Common myeloid progenitor, CD34-positive (primary cell): ENCODE data around the gene PRPF8.

Source experiments
- CTCF ChIA-PET: fragments of 350-600 bp; sonication (Branson Sonifier 250); formaldehyde crosslinking; loops from one replicate; lab custom pipeline; 2021; ENCODE audit warnings: antibody characterized with exemption; lab: Charles Lee
- POLR2A ChIA-PET: fragments of 350-600 bp; sonication (Branson Sonifier 250); formaldehyde crosslinking; loops from one replicate; lab custom pipeline; 2021; ENCODE audit warnings: antibody characterized with exemption; lab: Charles Lee
- DNase-seq, 3 donors: peaks; one replicate each; pipeline versions ENCODE4 v3.0.0 to v3.0.0-alpha.2; 2013
- H3K27ac ChIP-seq, 2 experiments: 1 replicate in 1 of 2; 2 replicates in 1 of 2; pipeline ENCODE4 v1.7.0; 2013; ENCODE audit warnings: inconsistent platforms in 2 of 2, low read length in 2 of 2, mild to moderate bottlenecking in 2 of 2, low read depth in 1 of 2, moderate library complexity in 1 of 2; ENCODE audit not compliant: severe bottlenecking in 2 of 2, insufficient read depth in 1 of 2, poor library complexity in 1 of 2
- H3K27me3 ChIP-seq, 5 experiments: replicated peaks in 2 of 5; 1 replicate in 3 of 5; 2 replicates in 2 of 5; pipeline versions ENCODE4 v1.6.1 to v1.7.0; 2013; ENCODE audit warnings: low read length in 4 of 5, mild to moderate bottlenecking in 2 of 5, moderate library complexity in 2 of 5, inconsistent platforms in 1 of 5; ENCODE audit not compliant: insufficient read depth in 5 of 5, control insufficient read depth in 4 of 5
- H3K36me3 ChIP-seq, 4 experiments: 1 replicate in 2 of 4; 2 replicates in 2 of 4; pipeline versions ENCODE4 v1.6.1 to v1.7.0; 2013; ENCODE audit warnings: low read length in 3 of 4, control low read depth in 1 of 4, mild to moderate bottlenecking in 1 of 4; ENCODE audit not compliant: control insufficient read depth in 4 of 4, insufficient read depth in 4 of 4
- H3K4me1 ChIP-seq, 4 experiments: 1 replicate in 3 of 4; 2 replicates in 1 of 4; pipeline versions ENCODE4 v1.6.1 to v1.7.1; 2013; ENCODE audit warnings: low read length in 3 of 4, mild to moderate bottlenecking in 3 of 4, control low read depth in 1 of 4, inconsistent platforms in 1 of 4, moderate library complexity in 1 of 4; ENCODE audit not compliant: control insufficient read depth in 4 of 4, insufficient read depth in 4 of 4; ENCODE audit errors: control extremely low read depth in 1 of 4
- H3K4me3 ChIP-seq, 7 experiments: 1 replicate in 4 of 7; 2 replicates in 3 of 7; pipeline versions ENCODE4 v1.5.1 to v1.7.0; 2013; ENCODE audit warnings: mild to moderate bottlenecking in 7 of 7, low read length in 6 of 7, moderate library complexity in 6 of 7, inconsistent platforms in 2 of 7, low read depth in 2 of 7, control low read depth in 1 of 7; ENCODE audit not compliant: insufficient read depth in 4 of 7, control insufficient read depth in 1 of 7; ENCODE audit errors: extremely low read depth in 1 of 7
- H3K9me3 ChIP-seq, 5 experiments: 1 replicate in 4 of 5; 2 replicates in 1 of 5; pipeline versions ENCODE4 v1.6.1 to v1.7.1; 2013; ENCODE audit warnings: low read length in 4 of 5, mild to moderate bottlenecking in 2 of 5, inconsistent platforms in 1 of 5, low read depth in 1 of 5, moderate library complexity in 1 of 5; ENCODE audit not compliant: control insufficient read depth in 4 of 5, insufficient read depth in 2 of 5; ENCODE audit errors: control extremely low read depth in 1 of 5
- WGBS: methylation state at CpG from one replicate; pipeline ENCODE4 v1.1.5; 2013; ENCODE audit not compliant: insufficient coverage; 5-methylcytosine and 5-hydroxymethylcytosine counted together

Gene PRPF8

DNA sequence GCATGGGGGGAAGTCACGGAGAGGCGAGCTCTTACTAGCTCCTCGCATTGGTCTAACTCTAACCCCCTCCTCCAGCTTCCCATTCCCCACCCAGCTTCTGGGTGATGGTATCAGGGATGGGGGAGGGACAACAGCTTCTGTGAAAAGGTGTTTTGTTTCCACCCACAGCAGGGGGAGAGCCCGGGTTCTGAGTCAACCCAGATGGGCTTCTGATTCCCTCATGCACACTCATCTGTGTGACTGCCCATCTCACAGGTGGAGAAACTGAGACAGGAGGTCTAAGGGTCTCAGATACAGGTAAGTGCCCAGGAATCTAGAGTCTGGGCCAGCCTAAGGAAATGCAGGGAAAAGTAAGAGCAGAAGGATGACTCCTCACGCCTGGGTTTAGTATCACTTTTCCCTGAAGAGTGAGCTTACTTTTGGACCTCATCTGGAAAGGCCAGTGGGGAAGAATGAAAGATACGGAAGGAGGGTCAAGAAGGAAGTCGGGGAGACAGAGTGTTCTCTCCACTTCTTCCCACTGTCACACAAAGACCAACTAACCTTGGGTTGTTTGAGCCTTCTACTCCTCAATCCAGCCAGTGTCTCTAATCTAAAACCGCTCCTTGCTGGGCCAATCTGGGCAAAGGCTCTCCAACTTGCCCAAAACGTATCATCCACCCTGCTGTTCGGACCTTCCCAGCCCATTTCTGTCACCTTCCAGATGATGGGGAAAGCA, 28.7 kb upstream of the PRPF8 start:
- ChIA-PET POLR2A (interaction anchor here (0.7 kb wide), 1 partner anchor 32 kb away, joined by 3 read pairs; no protein-coding TSS in a partner anchor), CTCF (interaction anchor here (0.9 to 2.7 kb wide), 17 partner anchors 9 to 152 kb away, joined by 3 to 12 read pairs (median 4); partner anchors contain the start of genes RILP and WDR81)
- Histone ChIP-seq H3K9me3 (no peaks in the 10 kb centered on the region), H3K4me1 (peaks cover 0 to 58% (median 57%) of the 10 kb centered on the region in 4 experiments), H3K27ac (no peak overlapping the region), H3K4me3 (peak overlapping the region in 1 of 7 experiments; percentile 89), H3K27me3 (peaks cover 0 to 4% (median 0%) of the 10 kb centered on the region in 5 experiments), H3K36me3 (no peaks in the 10 kb centered on the region)
- no peak for DNase-seq
- 78% methylated on average over 7 of the region's 10 CpGs for WGBS

GRCh38 chr17:1712271-1712670, 27.6 kb upstream of the PRPF8 start:
- no peaks in the 10 kb centered on the region for H3K36me3 ChIP-seq
- DNase-seq: no peak
- no peak overlapping the region for H3K4me3 ChIP-seq
- ChIA-PET POLR2A (no interaction called here), CTCF (interaction anchor here (0.6 to 2.1 kb wide), 6 partner anchors 8 to 153 kb away, joined by 3 to 10 read pairs (median 4); no protein-coding TSS in a partner anchor)
- H3K4me1 ChIP-seq: peaks cover 0 to 48% (median 48%) of the 10 kb centered on the region in 4 experiments
- H3K9me3 ChIP-seq: no peaks in the 10 kb centered on the region
- H3K27ac ChIP-seq: no peak overlapping the region
- peaks cover 0 to 5% (median 0%) of the 10 kb centered on the region in 5 experiments for H3K27me3 ChIP-seq
- WGBS: 98% methylated on average over 7 of the region's 8 CpGs

GRCh38 chr17:1711804-1712203, 27.1 kb upstream of the PRPF8 start:
- peaks cover 0 to 6% (median 0%) of the 10 kb centered on the region in 5 experiments for H3K27me3 ChIP-seq
- no peaks in the 10 kb centered on the region for H3K36me3 ChIP-seq
- ChIA-PET POLR2A (no interaction called here), CTCF (interaction anchor here (0.9 to 1.4 kb wide), 2 partner anchors 39 to 43 kb away, joined by 3 to 5 read pairs; no protein-coding TSS in a partner anchor)
- H3K4me3 ChIP-seq: no peak overlapping the region
- H3K27ac ChIP-seq: no peak overlapping the region
- H3K9me3 ChIP-seq: no peaks in the 10 kb centered on the region
- 100% methylated on average over 1 of the region's 4 CpGs for WGBS
- H3K4me1 ChIP-seq: peaks cover 0 to 45% (median 44%) of the 10 kb centered on the region in 4 experiments
- DNase-seq: no peak

DNA sequence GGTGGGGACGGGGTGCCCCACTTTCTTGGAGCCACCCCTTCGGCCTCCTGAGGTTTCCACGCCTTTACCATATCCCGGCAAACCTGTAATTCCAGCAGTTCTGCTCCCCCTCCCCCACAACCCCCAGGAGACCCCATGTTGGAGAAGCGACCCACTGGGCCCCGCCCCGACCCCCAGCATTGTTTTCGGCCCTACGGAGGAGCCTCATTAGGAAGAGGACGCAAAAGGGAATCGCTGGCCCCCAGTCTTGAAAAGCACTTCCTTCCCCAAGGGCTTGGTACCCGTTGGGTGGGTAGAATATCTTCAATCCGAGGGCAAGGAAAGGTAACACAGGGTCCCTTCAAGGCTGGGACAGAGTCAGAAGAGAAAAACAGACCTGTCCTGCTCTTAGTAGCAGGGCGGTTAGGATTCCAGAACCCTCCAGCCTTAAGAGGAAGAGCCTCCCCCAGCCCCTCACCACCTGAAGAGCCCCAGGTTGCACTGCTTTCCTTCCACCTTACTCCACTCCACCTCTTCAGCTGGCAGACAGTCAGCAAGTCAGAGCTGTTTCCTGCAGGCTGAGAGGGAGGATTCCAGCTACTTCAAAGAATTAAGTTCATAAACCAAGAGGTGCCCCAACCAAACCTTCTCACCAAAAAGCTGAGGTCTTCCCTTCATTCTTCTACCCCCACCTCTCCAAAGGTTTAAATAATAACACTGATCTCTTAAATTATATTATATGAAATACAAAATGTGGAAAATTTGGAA, 26.3 kb upstream of the PRPF8 start:
- WGBS: 13% methylated on average over 10 of the region's 14 CpGs
- Histone ChIP-seq H3K9me3 (no peaks in the 10 kb centered on the region), H3K4me3 (peak overlapping the region in 6 of 7 experiments; percentile 59 to 80 (median 68)), H3K27me3 (peaks cover 0 to 6% (median 0%) of the 10 kb centered on the region in 5 experiments), H3K36me3 (no peaks in the 10 kb centered on the region), H3K27ac (no peak overlapping the region), H3K4me1 (peaks cover 0 to 44% (median 40%) of the 10 kb centered on the region in 4 experiments)
- ChIA-PET POLR2A (no interaction called here), CTCF (interaction anchor here (0.9 to 1.4 kb wide), 2 partner anchors 38 to 42 kb away, joined by 3 to 5 read pairs; no protein-coding TSS in a partner anchor)
- peak in 1 of 3 donors; percentile 24 for DNase-seq

- peak in 1 of 3 donors; percentile 29 for DNase-seq
- no peaks in the 10 kb centered on the region for H3K36me3 ChIP-seq
- H3K27me3 ChIP-seq: peaks cover 0 to 6% (median 0%) of the 10 kb centered on the region in 5 experiments
- WGBS: under 1% methylated on average over 66 of the region's 83 CpGs
- no peak within 1 kb of the TSS for H3K27ac ChIP-seq
- peaks cover 0 to 39% (median 37%) of the 10 kb centered on the region in 4 experiments for H3K4me1 ChIP-seq
- POLR2A ChIA-PET: no interaction called here
- no peaks in the 10 kb centered on the region for H3K9me3 ChIP-seq
- CTCF ChIA-PET: interaction anchor here (0.7 kb wide), 1 partner anchor 74 kb away, joined by 3 read pairs; no protein-coding TSS in a partner anchor
- H3K4me3 ChIP-seq: peak within 1 kb of the TSS; percentile 59 to 80 (median 64)
These were observed 25.5 kb upstream of the PRPF8 start, which contains the start of gene TLCD2 for GRCh38 chr17:1709971-1710806. TSS of gene TLCD2 (minus strand) at chr17:1710377. CDS start at chr17:1710242, 135 bp downstream.

DNA sequence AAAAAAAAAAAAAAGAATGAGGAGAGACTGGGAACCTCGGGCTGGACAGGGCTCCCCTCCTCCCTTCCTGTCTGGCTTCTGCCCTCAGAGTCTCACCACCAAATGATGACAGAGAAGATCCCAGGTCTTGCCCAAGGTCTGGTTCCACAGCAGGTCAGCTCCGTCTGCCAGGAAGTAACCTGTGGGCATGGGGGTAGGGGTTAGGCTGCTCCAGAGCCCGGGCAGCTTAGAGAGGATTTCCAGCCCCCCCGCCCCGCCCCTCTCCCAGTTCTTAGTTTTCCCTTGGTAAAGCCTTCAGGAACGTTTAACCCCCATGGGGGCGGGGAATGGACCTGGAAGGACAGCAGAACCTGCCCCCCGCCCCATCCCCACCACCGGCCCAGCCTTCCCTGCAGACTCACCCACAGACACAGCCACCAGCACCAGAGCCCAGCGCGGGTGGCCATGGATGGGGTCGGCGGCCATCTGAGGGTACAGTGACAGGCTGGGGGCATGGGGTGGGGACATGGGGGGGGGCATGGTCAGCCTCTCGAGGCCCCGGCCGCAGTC, 24.8 kb upstream of the PRPF8 start:
- H3K4me1 ChIP-seq: peaks cover 0 to 33% (median 30%) of the 10 kb centered on the region in 4 experiments
- H3K9me3 ChIP-seq: no peaks in the 10 kb centered on the region
- H3K36me3 ChIP-seq: no peaks in the 10 kb centered on the region
- POLR2A ChIA-PET: no interaction called here
- peak overlapping the region in 5 of 7 experiments; percentile 31 to 80 (median 73) for H3K4me3 ChIP-seq
- peaks cover 0 to 6% (median 0%) of the 10 kb centered on the region in 5 experiments for H3K27me3 ChIP-seq
- H3K27ac ChIP-seq: no peak overlapping the region
- CTCF ChIA-PET: interaction anchor here (1.0 kb wide), 1 partner anchor 74 kb away, joined by 3 read pairs; no protein-coding TSS in a partner anchor
- WGBS: 0% methylated on average over 5 of the region's 16 CpGs
- DNase-seq: no peak
